Stimulated activated CD4-positive, alpha-beta T cell treated with anti-CD3 and anti-CD28 coated beads, Interleukin-12 subunit alpha, Interleukin-12 subunit beta, amount 100 ng/mL, for 48 hours (primary cell): ENCODE results near the gene MATCAP1.
A peak's percentile ranks its signal among the peaks of the same experiment; 100 is the strongest.

Source experiments
- DNase-seq, 3 donors: peaks; one replicate each; pipeline ENCODE4 v3.0.0-alpha.2; 2020; ENCODE audit warnings: low read depth in 2 of 3, low spot score in 1 of 3

MATCAP1 gene

GRCh38 chr16:67191411-67191994 lies 7.7 kb upstream of the MATCAP1 start:
- no peak for DNase-seq

DNA sequence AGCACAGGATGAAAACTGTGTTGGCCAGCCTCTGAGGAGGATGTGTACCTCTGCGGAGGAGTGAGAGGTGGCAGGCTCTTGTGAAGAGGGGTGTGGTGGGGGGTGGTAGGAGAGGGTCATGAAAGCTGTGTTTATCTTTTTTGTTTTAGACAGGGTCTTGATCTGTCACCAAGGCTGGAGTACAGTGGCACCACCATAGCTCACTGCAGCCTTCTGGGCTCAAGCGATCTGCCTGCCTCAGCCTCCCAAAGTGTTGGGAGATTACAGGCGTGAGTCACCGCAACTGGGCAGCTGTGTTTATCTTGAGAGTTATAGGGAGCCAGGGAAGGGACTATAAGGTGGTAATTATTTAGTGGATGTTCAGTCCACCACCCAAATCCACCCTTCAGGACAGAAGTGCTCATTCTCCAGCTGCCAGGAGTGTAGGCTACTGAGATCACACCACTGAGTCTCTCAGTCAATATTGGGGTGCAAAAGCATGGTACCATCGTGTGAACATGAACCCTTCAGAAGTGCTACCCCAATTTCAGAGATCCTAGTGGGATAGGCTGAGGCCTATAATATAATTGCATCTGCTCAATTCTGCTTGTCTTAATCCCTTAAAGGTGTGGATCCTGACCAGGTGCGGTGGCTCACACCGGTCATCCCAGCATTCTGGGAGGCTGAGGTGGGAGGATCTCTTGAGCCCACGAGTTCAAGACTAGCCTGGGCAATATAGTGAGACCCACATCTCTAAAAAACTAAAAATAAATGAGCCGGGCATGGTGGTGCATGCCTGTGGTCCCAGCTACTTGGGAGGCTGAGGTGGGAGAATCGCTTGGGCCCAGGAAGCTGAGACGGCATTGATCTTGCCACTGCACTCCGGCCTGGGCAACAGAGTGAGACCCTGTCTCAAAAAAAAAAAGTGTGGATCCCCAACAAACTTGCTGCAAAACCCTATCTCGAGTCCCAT lies 7.0 kb upstream of the MATCAP1 start:
- no peak for DNase-seq

GRCh38 chr16:67190041-67190440 lies 6.3 kb upstream of the MATCAP1 start, which contains the start of gene EXOC3L1:
TSS of gene EXOC3L1 (minus strand) at chr16:67190136. CDS start at chr16:67189676, 460 bp downstream.
- no peak for DNase-seq

- DNase-seq, result no peak
These were observed 5.0 kb upstream of the MATCAP1 start for GRCh38 chr16:67188798-67189197.

- DNase-seq, result no peak
These were observed 4.6 kb upstream of the MATCAP1 start for GRCh38 chr16:67188323-67188722.

GRCh38 chr16:67187175-67187890 lies 3.6 kb upstream of the MATCAP1 start:
- no peak for DNase-seq

DNA sequence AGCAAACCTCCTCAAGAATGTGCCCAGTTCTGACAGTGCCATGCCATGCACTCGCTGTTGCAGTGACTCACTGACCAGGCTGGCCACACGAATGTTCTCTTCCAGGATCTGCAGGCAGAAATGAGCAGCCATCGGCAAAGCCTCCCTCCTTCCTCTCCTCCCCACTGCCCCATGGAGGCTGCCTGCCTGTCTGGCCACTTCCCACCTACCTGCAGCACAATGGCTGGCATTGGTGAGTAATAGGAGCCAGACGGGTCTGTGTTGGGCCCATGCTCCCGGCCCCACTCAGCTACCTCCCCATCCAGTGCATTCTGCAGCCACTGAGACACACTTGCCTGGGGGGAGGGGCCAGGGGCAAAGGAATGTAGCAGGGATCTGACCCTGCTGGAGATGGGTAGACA lies 2.8 kb upstream of the MATCAP1 start:
- DNase-seq, result no peak

GRCh38 chr16:67185651-67186134 lies 1.9 kb upstream of the MATCAP1 start:
- no peak for DNase-seq

DNA sequence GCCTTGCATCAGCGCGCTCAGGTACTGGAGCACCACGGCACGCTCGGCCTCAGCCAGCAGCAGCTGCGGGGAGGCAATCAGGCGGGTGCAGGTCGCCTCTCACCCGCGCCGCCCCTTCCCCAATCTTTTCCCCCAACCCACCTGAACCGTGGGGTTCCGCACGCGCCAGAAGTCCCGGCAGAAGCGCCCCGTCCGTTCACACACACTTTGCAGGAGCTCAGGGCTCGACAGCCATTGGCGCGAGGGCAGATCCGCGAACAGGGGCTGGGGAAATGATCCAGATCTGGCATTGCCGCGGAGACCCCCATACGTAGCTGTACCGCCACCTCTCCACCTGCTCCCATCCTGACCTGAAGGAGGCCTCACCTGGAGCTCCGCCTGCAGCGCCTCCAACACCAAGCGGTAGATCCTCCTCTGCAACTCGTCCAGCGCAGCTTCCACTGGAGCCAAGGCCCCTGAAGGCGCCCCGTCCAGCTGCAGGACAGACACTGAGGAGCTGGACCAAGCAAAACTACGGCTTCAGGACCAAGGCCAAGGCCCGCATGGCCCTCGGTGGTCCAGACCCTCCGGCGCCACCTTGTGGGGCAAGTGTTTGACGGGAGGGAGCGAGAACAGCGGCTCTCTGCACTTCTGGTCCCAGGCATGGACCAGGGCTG lies 1.4 kb upstream of the MATCAP1 start:
- DNase-seq, result peak; percentile 69 to 84 (median 82)

GRCh38 chr16:67184453-67184994 lies 761 bp upstream of the MATCAP1 start:
- DNase-seq, result no peak

- no peak for DNase-seq
These were observed 508 bp downstream of the MATCAP1 start for GRCh38 chr16:67183284-67183626.

- no peak for DNase-seq
These were observed 1.5 kb downstream of the MATCAP1 start for GRCh38 chr16:67182288-67182687.

DNA sequence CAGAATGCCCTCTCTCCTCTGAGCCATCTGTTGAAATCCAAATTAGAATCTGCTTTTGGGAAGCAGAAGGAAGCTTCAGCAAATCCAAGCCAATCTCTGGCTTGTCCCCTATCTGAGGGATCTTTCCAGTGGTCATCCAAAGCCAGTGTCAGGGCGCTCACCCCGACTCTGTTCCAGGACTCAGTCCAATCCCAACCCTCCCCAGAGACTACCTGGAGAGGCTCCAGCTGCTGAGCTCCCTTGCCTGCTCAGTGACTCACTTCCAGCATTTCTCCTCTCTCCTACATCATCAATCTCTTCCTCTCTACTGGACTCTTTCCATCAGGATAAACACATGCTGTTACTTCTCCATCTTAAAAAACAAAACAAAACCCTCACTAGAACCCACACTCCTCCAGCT lies 2.4 kb downstream of the MATCAP1 start:
- no peak for DNase-seq

- DNase-seq, result no peak
These were observed 3.6 kb downstream of the MATCAP1 start for GRCh38 chr16:67180166-67180565.

DNA sequence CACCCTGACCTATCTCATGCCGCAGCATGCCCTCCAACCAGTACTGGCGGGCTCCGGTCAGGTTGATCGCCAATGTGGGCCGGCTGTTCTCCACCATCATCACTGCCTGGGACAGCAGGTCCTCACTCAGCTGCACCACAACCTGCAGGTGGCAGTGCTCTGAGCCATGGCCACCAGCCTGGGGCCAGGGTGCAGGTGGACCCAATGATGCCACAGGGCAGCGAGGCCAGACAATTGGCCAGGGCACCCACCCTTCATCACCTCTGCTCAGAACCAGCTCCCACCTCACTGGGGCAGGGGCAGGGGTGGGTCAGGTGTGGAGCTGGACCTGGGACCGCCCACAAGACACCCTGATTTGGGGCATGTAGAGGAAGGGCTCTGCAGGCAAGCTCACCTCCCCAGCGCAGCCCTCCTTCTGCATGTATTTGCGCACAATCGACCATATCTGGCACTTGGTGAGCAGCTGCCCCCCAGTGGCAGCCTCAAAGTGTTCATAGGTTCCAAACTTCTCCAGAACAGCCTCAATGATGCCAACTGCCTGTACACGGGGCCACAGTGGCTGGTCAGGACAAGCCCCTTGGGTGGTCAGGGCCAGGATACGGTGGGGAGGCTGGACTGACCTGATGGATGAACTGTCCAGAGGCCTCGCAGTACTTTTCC lies 4.2 kb downstream of the MATCAP1 start:
- DNase-seq, result no peak

DNA sequence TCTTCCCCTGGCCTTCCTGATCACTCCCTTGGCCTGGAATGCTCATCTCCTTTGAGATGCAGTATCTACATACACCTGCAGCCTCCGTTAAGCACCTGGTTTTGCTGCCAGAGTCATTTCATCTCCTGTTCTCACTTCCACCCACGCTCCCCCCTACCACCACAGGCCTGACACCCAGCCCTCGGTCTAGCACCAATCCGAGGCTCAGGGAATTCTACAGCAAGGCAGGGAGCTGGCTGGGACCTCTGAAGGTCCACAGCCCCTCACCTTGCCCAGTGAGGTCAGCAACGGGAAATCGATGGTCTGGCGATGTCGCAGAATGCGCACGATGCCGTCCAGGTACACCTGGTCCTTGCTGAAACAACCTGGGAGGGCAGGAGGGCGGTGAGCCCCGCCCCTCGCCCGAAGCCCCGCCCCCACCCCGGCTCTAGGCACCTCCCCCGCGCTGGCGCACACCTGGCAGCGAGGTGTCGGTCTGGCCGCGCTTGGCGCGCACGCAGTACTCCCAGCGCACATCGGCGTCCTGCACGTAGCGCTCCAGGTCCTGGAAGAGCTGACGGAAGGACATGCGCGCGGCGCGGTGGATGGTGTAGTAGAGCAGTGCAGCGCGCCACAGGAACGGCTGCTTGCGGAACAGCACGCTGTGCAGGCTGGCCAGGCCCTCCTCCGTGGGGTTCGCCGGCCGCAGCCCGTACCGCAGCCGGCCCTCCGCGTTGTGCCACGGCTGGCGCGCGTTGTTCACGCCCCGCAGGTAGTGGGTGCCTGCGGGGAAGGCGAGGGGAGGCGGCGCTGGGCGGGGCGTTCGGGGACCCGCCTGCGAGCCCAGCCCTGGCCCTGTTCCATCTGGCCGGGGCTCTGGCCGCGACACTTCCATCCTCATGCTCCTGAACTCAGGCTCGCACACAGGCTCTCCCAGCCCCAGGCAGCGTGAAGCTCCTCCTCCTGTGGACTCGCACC lies 5.7 kb downstream of the MATCAP1 start:
- DNase-seq, result no peak

DNA sequence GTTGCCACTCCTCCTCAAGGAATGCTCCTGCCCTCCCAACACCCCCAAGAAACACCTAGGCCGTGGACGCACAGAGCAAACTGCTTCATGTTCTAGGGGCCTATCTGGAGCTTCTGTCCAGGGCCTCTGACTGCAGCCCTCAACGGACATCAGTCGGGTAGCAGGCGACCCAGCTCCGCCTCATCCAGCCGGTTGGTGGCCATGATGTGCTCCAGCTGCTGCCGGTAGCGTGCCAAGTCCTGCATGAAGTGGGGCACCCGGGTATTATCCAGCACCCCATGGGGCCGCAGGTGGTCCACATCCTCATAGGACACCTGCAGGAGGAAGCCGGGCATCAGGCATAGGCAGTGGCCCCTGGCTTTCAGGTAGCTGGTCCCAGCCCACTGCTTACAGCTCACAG lies 7.1 kb downstream of the MATCAP1 start:
- DNase-seq, result no peak

DNA sequence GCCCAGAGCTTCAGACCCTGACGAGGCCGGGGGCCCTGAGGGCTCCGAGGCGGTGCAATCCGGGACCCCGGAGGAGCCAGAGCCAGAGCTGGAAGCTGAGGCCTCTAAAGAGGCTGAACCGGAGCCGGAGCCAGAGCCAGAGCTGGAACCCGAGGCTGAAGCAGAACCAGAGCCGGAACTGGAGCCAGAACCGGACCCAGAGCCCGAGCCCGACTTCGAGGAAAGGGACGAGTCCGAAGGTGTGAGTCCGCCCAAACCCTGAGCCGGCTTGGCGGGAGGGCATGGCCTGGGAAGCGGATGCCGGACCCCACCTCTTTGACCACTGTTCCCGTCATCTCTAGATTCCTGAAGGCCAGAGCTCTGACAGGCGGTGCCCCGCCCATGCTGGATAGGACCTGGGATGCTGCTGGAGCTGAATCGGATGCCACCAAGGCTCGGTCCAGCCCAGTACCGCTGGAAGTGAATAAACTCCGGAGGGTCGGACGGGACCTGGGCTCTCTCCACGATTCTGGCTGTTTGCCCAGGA lies 9.0 kb downstream of the MATCAP1 start:
- DNase-seq, result no peak
